ENCODE results near the gene OGA.

The OGA gene

DNA sequence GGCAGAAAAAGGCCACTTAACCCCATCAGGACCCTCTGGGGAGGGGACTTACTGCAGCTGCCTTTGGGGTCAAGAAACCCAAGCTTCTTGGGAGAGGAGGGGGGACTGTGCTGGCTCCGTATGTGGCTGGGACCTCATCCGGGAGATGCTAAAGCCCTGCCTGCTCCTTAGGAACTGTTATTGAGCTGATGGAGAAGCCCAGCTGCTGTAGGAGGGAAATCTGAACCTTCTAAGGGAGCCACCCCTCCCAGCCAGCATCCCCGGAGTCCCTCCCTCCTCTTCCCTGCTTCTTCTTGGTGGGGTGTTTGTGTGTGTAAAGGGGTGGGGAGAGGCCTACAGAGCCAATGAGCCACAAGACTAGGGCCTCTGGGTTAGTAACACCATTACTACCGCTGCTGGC, 17.1 kb upstream of the OGA start:
- no peaks in the 10 kb centered on the region for H3K27me3 ChIP-seq (ENCODE audit: insufficient read depth, low read length, poor library complexity)
- H3K4me1 ChIP-seq (ENCODE audit: insufficient read depth, low read length) = peaks cover 32% of the 10 kb centered on the region
- no peaks in the 10 kb centered on the region for H3K79me2 ChIP-seq (ENCODE audit: insufficient read depth, low read length)
- ATAC-seq (ENCODE audit: insufficient read depth, low read depth) = no peak
- H2AFZ ChIP-seq (ENCODE audit: low read depth, low read length) = no peak overlapping the region
- H3K27ac ChIP-seq (ENCODE audit: low read length) = no peak overlapping the region
- H3K9ac ChIP-seq (ENCODE audit: low read depth, low read length) = no peak overlapping the region
- H3K4me2 ChIP-seq (ENCODE audit: insufficient read depth, low read length) = no peak overlapping the region
- H3K4me3 ChIP-seq (ENCODE audit: low read depth in 1 of 2, low read length in 2 of 2) = no peak overlapping the region
- H3K36me3 ChIP-seq (ENCODE audit: insufficient read depth, low read length) = no peaks in the 10 kb centered on the region
- no peak for DNase-seq
- no peak for TF ChIP-seq EZH2 (IDR thresholded peaks at IDR 0.05; ENCODE audit: borderline replicate concordance, low read depth, low read length, severe bottlenecking)
- TF ChIP-seq, protein P1, sequence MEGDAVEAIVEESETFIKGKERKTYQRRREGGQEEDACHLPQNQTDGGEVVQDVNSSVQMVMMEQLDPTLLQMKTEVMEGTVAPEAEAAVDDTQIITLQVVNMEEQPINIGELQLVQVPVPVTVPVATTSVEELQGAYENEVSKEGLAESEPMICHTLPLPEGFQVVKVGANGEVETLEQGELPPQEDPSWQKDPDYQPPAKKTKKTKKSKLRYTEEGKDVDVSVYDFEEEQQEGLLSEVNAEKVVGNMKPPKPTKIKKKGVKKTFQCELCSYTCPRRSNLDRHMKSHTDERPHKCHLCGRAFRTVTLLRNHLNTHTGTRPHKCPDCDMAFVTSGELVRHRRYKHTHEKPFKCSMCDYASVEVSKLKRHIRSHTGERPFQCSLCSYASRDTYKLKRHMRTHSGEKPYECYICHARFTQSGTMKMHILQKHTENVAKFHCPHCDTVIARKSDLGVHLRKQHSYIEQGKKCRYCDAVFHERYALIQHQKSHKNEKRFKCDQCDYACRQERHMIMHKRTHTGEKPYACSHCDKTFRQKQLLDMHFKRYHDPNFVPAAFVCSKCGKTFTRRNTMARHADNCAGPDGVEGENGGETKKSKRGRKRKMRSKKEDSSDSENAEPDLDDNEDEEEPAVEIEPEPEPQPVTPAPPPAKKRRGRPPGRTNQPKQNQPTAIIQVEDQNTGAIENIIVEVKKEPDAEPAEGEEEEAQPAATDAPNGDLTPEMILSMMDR (IDR thresholded peaks at IDR 0.05; ENCODE audit: borderline replicate concordance, extremely low read depth, low read length, poor library complexity, severe bottlenecking) = no peak
- H4K20me1 ChIP-seq (ENCODE audit: insufficient read depth, low read length) = peaks cover 4% of the 10 kb centered on the region; the same call in 1 of the 2 replicates
- H3K9me3 ChIP-seq (ENCODE audit: insufficient read depth, low read length, severe bottlenecking) = no peaks in the 10 kb centered on the region

DNA sequence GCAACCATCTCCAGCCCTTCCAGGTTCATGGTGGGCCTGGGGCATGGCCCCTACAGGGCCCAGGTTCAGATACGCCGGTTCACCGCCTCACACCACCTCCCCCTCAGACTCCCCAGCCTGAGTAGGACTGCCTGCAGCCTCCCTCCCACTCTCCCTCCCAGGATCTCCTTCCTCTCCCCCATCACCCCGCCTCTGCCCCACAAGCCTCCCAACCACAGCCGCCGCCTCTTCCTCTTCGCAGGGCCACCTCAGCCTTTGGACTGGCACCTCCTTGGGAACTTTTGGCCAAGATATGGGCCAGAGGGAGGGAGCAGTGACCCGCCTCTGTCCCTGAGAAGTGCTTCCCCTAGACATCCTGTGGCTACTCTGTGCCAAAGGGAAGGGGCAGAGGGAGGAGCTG, 16.1 kb upstream of the OGA start:
- Histone ChIP-seq H3K4me2 (ENCODE audit: insufficient read depth, low read length) (no peak overlapping the region), H4K20me1 (ENCODE audit: insufficient read depth, low read length) (peaks cover 7% of the 10 kb centered on the region; the same call in 1 of the 2 replicates), H3K4me1 (ENCODE audit: insufficient read depth, low read length) (peaks cover 35% of the 10 kb centered on the region), H3K27ac (ENCODE audit: low read length) (no peak overlapping the region), H3K36me3 (ENCODE audit: insufficient read depth, low read length) (no peaks in the 10 kb centered on the region), H3K4me3 (ENCODE audit: low read depth in 1 of 2, low read length in 2 of 2) (no peak overlapping the region), H3K9me3 (ENCODE audit: insufficient read depth, low read length, severe bottlenecking) (no peaks in the 10 kb centered on the region), H3K9ac (ENCODE audit: low read depth, low read length) (no peak overlapping the region), H3K79me2 (ENCODE audit: insufficient read depth, low read length) (no peaks in the 10 kb centered on the region), H3K27me3 (ENCODE audit: insufficient read depth, low read length, poor library complexity) (no peaks in the 10 kb centered on the region), H2AFZ (ENCODE audit: low read depth, low read length) (no peak overlapping the region)
- TF ChIP-seq, protein P1 (IDR thresholded peaks at IDR 0.05; ENCODE audit: borderline replicate concordance, extremely low read depth, low read length, poor library complexity, severe bottlenecking) = no peak
- TF ChIP-seq EZH2 (IDR thresholded peaks at IDR 0.05; ENCODE audit: borderline replicate concordance, low read depth, low read length, severe bottlenecking) = no peak
- DNase-seq (peak; percentile 45), ATAC-seq (ENCODE audit: insufficient read depth, low read depth) (no peak)

DNA sequence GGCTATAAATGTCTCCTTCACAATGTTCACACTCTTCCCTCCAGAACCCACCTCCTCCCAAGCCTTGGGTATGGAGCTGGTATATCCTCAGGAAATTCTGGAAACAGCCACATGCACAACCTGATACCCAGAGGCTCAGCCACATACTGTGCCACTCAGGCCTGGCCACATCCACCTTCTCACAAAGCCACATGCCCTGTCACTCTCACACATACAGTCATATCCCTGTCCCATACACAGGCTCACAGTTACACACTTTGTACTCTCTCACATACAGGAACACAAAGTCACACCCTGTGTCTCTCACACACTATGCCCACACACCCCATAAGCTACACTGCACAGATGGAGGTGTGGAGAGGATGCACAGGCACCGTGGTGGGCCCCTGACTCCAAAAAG, 15.2 kb upstream of the OGA start:
- ATAC-seq (ENCODE audit: insufficient read depth, low read depth) (no peak), DNase-seq (no peak)
- H3K27ac ChIP-seq (ENCODE audit: low read length) = no peak overlapping the region
- H3K27me3 ChIP-seq (ENCODE audit: insufficient read depth, low read length, poor library complexity) = no peaks in the 10 kb centered on the region
- no peaks in the 10 kb centered on the region for H3K79me2 ChIP-seq (ENCODE audit: insufficient read depth, low read length)
- H4K20me1 ChIP-seq (ENCODE audit: insufficient read depth, low read length) = peaks cover 3% of the 10 kb centered on the region; the same call in 1 of the 2 replicates
- H3K4me1 ChIP-seq (ENCODE audit: insufficient read depth, low read length) = peaks cover 35% of the 10 kb centered on the region
- no peaks in the 10 kb centered on the region for H3K36me3 ChIP-seq (ENCODE audit: insufficient read depth, low read length)
- H3K9ac ChIP-seq (ENCODE audit: low read depth, low read length) = no peak overlapping the region
- no peak overlapping the region for H2AFZ ChIP-seq (ENCODE audit: low read depth, low read length)
- H3K9me3 ChIP-seq (ENCODE audit: insufficient read depth, low read length, severe bottlenecking) = no peaks in the 10 kb centered on the region
- no peak overlapping the region for H3K4me3 ChIP-seq (ENCODE audit: low read depth in 1 of 2, low read length in 2 of 2)
- no peak for TF ChIP-seq EZH2 (IDR thresholded peaks at IDR 0.05; ENCODE audit: borderline replicate concordance, low read depth, low read length, severe bottlenecking)
- TF ChIP-seq, protein P1 (IDR thresholded peaks at IDR 0.05; ENCODE audit: borderline replicate concordance, extremely low read depth, low read length, poor library complexity, severe bottlenecking) = no peak
- no peak overlapping the region for H3K4me2 ChIP-seq (ENCODE audit: insufficient read depth, low read length)

Data from DND-41 (cell line).